IMR-90 (cell line): ENCODE measurements around the gene VPS52. TPM values are rescaled to one million over a fixed set of nuclear protein-coding genes. Genes with fewer than 3 reads are reported as not detected.

Experiments
- ATAC-seq: fragments of 200-7000 bp; cut with Tn5 transposase; 2 replicates; pipeline ENCODE4 v1.9.1; 2020; ENCODE audit warnings: low read depth, mild to moderate bottlenecking, moderate library complexity
- BruUV-seq: library from RNA; stranded (reverse); fragments of 400-500 nt; replicated peaks from 2 replicates; lab custom pipeline; 2021; lab: Mats Ljungman, UMichigan
- CTCF ChIA-PET: fragments of 300-600 bp; formaldehyde crosslinking; extraction: SDS; loops from one replicate; lab custom pipeline; 2021; ENCODE audit warnings: antibody characterized with exemption; lab: Yijun Ruan, JAX
- POLR2A ChIA-PET: fragments of 300-600 bp; sonication (Branson Sonifier 250); formaldehyde crosslinking; loops from one replicate; lab custom pipeline; 2022; ENCODE audit warnings: antibody characterized with exemption; ENCODE audit not compliant: unreplicated experiment; lab: Charles Lee
- DNase-seq: peaks from one replicate; pipeline ENCODE4 v3.0.0; 2013
- H2AFZ ChIP-seq: replicated peaks from 2 replicates; pipeline ENCODE3; 2013; ENCODE audit warnings: low read length, mild to moderate bottlenecking; ENCODE audit not compliant: poor library complexity
- H2AK5ac ChIP-seq: 2 replicates; pipeline ENCODE4 v1.6.1; 2013; ENCODE audit warnings: low read depth, low read length, inconsistent platforms
- H2AK9ac ChIP-seq: replicated peaks from 2 replicates; pipeline ENCODE3; 2013; ENCODE audit warnings: mild to moderate bottlenecking, low read depth, low read length, moderate library complexity; ENCODE audit not compliant: poor library complexity
- H2BK120ac ChIP-seq: 2 replicates; pipeline ENCODE4 v1.6.1; 2013; ENCODE audit warnings: low read depth, low read length, inconsistent platforms
- H2BK15ac ChIP-seq: 3 replicates; pipeline ENCODE4 v1.6.1; 2013; ENCODE audit warnings: low read depth, low read length, inconsistent platforms
- H2BK20ac ChIP-seq: 2 replicates; pipeline ENCODE4 v1.6.1; 2013; ENCODE audit warnings: low read depth, mild to moderate bottlenecking, inconsistent platforms, low read length, moderate library complexity
- H2BK5ac ChIP-seq: 2 replicates; pipeline ENCODE4 v1.6.1; 2013; ENCODE audit warnings: mild to moderate bottlenecking, low read depth, low read length, inconsistent platforms; ENCODE audit not compliant: poor library complexity, severe bottlenecking
- H3K14ac ChIP-seq: replicated peaks from 2 replicates; pipeline ENCODE4 v1.6.1; 2013; ENCODE audit warnings: low read depth, low read length, inconsistent platforms
- H3K18ac ChIP-seq: 2 replicates; pipeline ENCODE4 v1.6.1; 2013; ENCODE audit warnings: low read depth, low read length, control low read depth
- H3K23ac ChIP-seq: 2 replicates; pipeline ENCODE4 v1.6.1; 2013; ENCODE audit warnings: low read depth, low read length, inconsistent platforms
- H3K27ac ChIP-seq: 2 replicates; pipeline ENCODE4 v1.5.1; 2013; ENCODE audit warnings: mild to moderate bottlenecking, control low read depth, low read length; ENCODE audit not compliant: insufficient read depth
- H3K27me3 ChIP-seq: 2 replicates; pipeline ENCODE4 v1.6.1; 2013; ENCODE audit warnings: low read length; ENCODE audit not compliant: control insufficient read depth, insufficient read depth
- H3K36me3 ChIP-seq: 2 replicates; pipeline ENCODE4 v1.6.1; 2013; ENCODE audit warnings: low read length, mixed read lengths; ENCODE audit not compliant: control insufficient read depth, insufficient read depth
- H3K4ac ChIP-seq: 2 replicates; pipeline ENCODE4 v1.6.1; 2013; ENCODE audit warnings: low read depth, low read length, inconsistent platforms
- H3K4me1 ChIP-seq: 2 replicates; pipeline ENCODE4 v1.6.1; 2013; ENCODE audit warnings: low read length, mixed read lengths; ENCODE audit not compliant: control insufficient read depth, insufficient read depth
- H3K4me2 ChIP-seq: 2 replicates; pipeline ENCODE4 v1.6.1; 2013; ENCODE audit warnings: low read depth, mild to moderate bottlenecking, control low read depth, low read length, moderate library complexity
- H3K4me3 ChIP-seq: 2 replicates; pipeline ENCODE4 v1.5.1; 2013; ENCODE audit warnings: low read depth, mild to moderate bottlenecking, control low read depth, low read length, moderate library complexity; ENCODE audit not compliant: insufficient read depth
- H3K56ac ChIP-seq: 2 replicates; pipeline ENCODE4 v1.6.1; 2013; ENCODE audit warnings: low read length, inconsistent platforms; ENCODE audit not compliant: insufficient read depth; ENCODE audit errors: extremely low read depth
- H3K79me1 ChIP-seq, 2 experiments: 2 replicates each; pipeline ENCODE4 v1.6.1; 2013; ENCODE audit warnings: low read length in 2 of 2, inconsistent platforms in 1 of 2, low read depth in 1 of 2
- H3K9ac ChIP-seq: 2 replicates; pipeline ENCODE4 v1.6.1; 2013; ENCODE audit warnings: low read depth, low read length, control low read depth
- H3K9me1 ChIP-seq: 2 replicates; pipeline ENCODE4 v1.6.1; 2013; ENCODE audit warnings: low read length, inconsistent platforms; ENCODE audit not compliant: insufficient read depth
- H3K9me3 ChIP-seq: 2 replicates; pipeline ENCODE4 v1.6.1; 2013; ENCODE audit warnings: low read length; ENCODE audit not compliant: control insufficient read depth, insufficient read depth
- H4K20me1 ChIP-seq: 2 replicates; pipeline ENCODE4 v1.6.1; 2013; ENCODE audit warnings: low read length, inconsistent platforms; ENCODE audit not compliant: insufficient read depth
- H4K5ac ChIP-seq: 2 replicates; pipeline ENCODE4 v1.6.1; 2013; ENCODE audit warnings: mild to moderate bottlenecking, low read depth, low read length, control low read depth
- H4K8ac ChIP-seq, 2 experiments: 2 replicates each; pipeline ENCODE4 v1.6.1; 2013; ENCODE audit warnings: low read depth in 2 of 2, low read length in 2 of 2, control low read depth in 1 of 2, inconsistent platforms in 1 of 2
- H4K91ac ChIP-seq: 2 replicates; pipeline ENCODE4 v1.6.1; 2013; ENCODE audit warnings: low read depth, low read length, inconsistent platforms; ENCODE audit not compliant: insufficient read depth
- BHLHE40 ChIP-seq: fragments of 150-350 bp; IDR thresholded peaks from 2 replicates; pipeline ENCODE4 v1.6.1; 2016; ENCODE audit warnings: mild to moderate bottlenecking, low read depth, low read length
- CEBPB ChIP-seq: IDR thresholded peaks from 2 replicates; pipeline ENCODE4 v1.6.1; 2012; ENCODE audit warnings: low read depth, low read length, improper control_type of control experiment
- CHD1 ChIP-seq: IDR thresholded peaks from 2 replicates; pipeline ENCODE4 v1.6.1; 2012; ENCODE audit warnings: low read depth, low read length, improper control_type of control experiment
- FOS ChIP-seq: fragments of 150-350 bp; IDR thresholded peaks from 2 replicates; pipeline ENCODE4 v1.6.1; 2016; ENCODE audit warnings: low read depth, low read length
- MAFK ChIP-seq: IDR thresholded peaks from 2 replicates; pipeline ENCODE4 v1.6.1; 2012; ENCODE audit warnings: low read depth, low read length, improper control_type of control experiment
- MAZ ChIP-seq: IDR thresholded peaks from 2 replicates; pipeline ENCODE4 v1.6.1; 2012; ENCODE audit warnings: low read depth, mild to moderate bottlenecking, low read length, improper control_type of control experiment, moderate library complexity, borderline replicate concordance
- POLR2A ChIP-seq: IDR thresholded peaks from 2 replicates; pipeline ENCODE4 v1.6.1; 2012; ENCODE audit warnings: mild to moderate bottlenecking, low read depth, low read length
- RAD21 ChIP-seq: IDR thresholded peaks from 2 replicates; pipeline ENCODE4 v1.6.1; 2012; ENCODE audit warnings: low read length, improper control_type of control experiment
- RCOR1 ChIP-seq: IDR thresholded peaks from 2 replicates; pipeline ENCODE4 v1.6.1; 2012; ENCODE audit warnings: mild to moderate bottlenecking, low read length, improper control_type of control experiment; ENCODE audit not compliant: insufficient replicate concordance
- RFX5 ChIP-seq: IDR thresholded peaks from 2 replicates; pipeline ENCODE4 v1.8.0; 2012; ENCODE audit warnings: low read depth, mild to moderate bottlenecking, low read length, moderate library complexity
- SMC3 ChIP-seq: fragments of 150-350 bp; IDR thresholded peaks from 2 replicates; pipeline ENCODE4 v1.6.1; 2016; ENCODE audit warnings: low read depth, mild to moderate bottlenecking, antibody characterized with exemption, low read length, moderate library complexity
- WGBS, 2 experiments: methylation state at CpG; one replicate each; pipeline versions ENCODE4 v1.1.5 to v1.1.7; 2013; ENCODE audit warnings: missing lambda C conversion rate in 2 of 2; ENCODE audit not compliant: insufficient read length in 1 of 2; ENCODE audit errors: extremely low coverage in 2 of 2; 5-methylcytosine and 5-hydroxymethylcytosine counted together
- dilution Hi-C: fragments of 300-500 bp; cut with HindIII; formaldehyde crosslinking; loops from one replicate; pipeline ENCODE4 v1.14.3; 2018; ENCODE audit warnings: low sequenced_read_pairs; ENCODE audit not compliant: unreplicated experiment
- in situ Hi-C: fragments of 300-500 bp; cut with MboI; formaldehyde crosslinking; loops from 3 replicates; pipeline ENCODE4 v1.14.3; 2019; ENCODE audit warnings: low sequenced_read_pairs, inconsistent platforms, mixed read lengths
- intact Hi-C: fragments of 100-400 bp; cut with micrococcal nuclease; formaldehyde crosslinking; loops from 2 replicates; pipeline ENCODE4 v1.10.0; 2022
- polyA plus RNA-seq, 3 experiments: library from polyadenylated mRNA; depleted of rRNA; stranded (reverse); fragments of >200 nt; gene quantifications; 2 replicates each; pipeline ENCODE4 v1.2.3, GENCODE V29; 2012; ENCODE audit warnings: low replicate concordance in 1 of 3
- total RNA-seq: library from RNA; depleted of rRNA; stranded (reverse); fragments of >200 nt; gene quantifications from 2 replicates; pipeline ENCODE4 v1.2.3, GENCODE V29; 2012
- TF ChIP-seq, protein P1 (sequence below): fragments of 150-350 bp; IDR thresholded peaks from 2 replicates; pipeline ENCODE4 v1.6.1; 2016; ENCODE audit warnings: low read depth, mild to moderate bottlenecking, low read length, moderate library complexity, borderline replicate concordance
- TF ChIP-seq, protein P2 (sequence below): conservative IDR thresholded peaks from 2 replicates; pipeline ENCODE4 v1.5.1; 2012; ENCODE audit warnings: mild to moderate bottlenecking, low read depth, low read length, improper control_type of control experiment
- TF ChIP-seq, protein P3 (sequence below): fragments of 150-350 bp; IDR thresholded peaks from 2 replicates; pipeline ENCODE4 v1.6.1; 2017; ENCODE audit warnings: mild to moderate bottlenecking, antibody characterized with exemption, low read length, low read depth

Gene VPS52
- total and polyA plus RNA-seq, 2 of the 4 experiments (the other 2 are of a cell fraction) = 29.8 to 54.6 TPM

DNA sequence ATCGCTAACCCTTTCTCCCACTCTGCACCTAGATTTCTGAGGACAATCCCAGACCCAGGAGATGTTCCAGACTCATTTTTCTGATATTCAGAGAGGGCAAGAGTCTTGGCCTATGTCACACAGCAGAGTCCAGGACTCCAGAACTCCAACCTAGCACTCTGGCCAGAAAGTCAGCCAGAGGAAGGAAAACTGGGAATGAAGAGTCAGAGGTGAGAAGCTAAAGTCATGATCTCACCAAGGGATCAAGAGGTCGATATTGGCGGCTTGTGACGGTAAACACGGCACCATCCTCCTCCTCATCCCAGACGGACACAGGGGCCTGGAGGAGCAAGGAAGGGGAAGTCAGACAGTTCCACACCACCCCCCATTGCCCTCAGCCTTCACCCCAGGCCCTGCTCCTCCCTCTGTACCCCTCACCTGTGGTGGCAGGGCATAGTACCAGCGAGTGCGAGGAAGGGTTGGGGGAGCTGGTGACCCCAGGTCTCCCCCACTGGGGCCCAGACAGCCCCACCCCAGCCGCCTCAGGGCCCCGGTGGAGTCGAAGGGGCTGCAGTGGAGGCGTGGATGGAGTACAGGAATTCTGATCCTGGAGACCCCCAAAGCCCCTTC lies 25.2 kb upstream of the VPS52 start:
- H3K4me3 ChIP-seq = no peak overlapping the region
- POLR2A ChIA-PET = no interaction called here
- no CpG with 5 or more reads among the region's 12 CpGs for WGBS, 2 experiments

More for the DNA sequence above, 25.2 kb upstream of the VPS52 start:
- DNase-seq (no peak), ATAC-seq (no peak)
- no peaks in the 10 kb centered on the region for H3K9me1 ChIP-seq
- no peak overlapping the region for H3K9ac ChIP-seq
- no peak overlapping the region for H3K56ac ChIP-seq
- H3K4ac ChIP-seq = 0 out of 2 replicates have a peak overlapping the region, but pooled peaks have one; percentile 39
- no peak overlapping the region for H4K91ac ChIP-seq
- no peak overlapping the region for H3K23ac ChIP-seq
- H3K79me1 ChIP-seq = peaks cover 15 to 33% of the 10 kb centered on the region in 2 experiments; a peak in 3 of 4 replicates
- no peak overlapping the region for H2BK20ac ChIP-seq
- H3K4me2 ChIP-seq = no peak overlapping the region; the same call in 1 of the 2 replicates
- no peak overlapping the region for H2AFZ ChIP-seq
- no peak overlapping the region for H3K27ac ChIP-seq
- H3K18ac ChIP-seq = no peak overlapping the region
- CTCF ChIA-PET = interaction anchor here (0.6 to 2.0 kb wide), 2 partner anchors 20 to 46 kb away, joined by 3 to 5 read pairs; partner anchors contain the start of gene B3GALT4
- H3K36me3 ChIP-seq = peaks cover 24% of the 10 kb centered on the region
- no peak overlapping the region for H2BK15ac ChIP-seq
- intact Hi-C loops = loop anchor here (5.0 kb wide), 1 partner anchor 120 kb away; the partner anchor contains the start of gene CUTA
- no TSS peak for BruUV-seq
- H2BK5ac ChIP-seq = no peak overlapping the region
- H3K14ac ChIP-seq = no peak overlapping the region
- peak overlapping the region; percentile 80 for H2AK9ac ChIP-seq
- no peak overlapping the region for H4K8ac ChIP-seq
- in situ Hi-C loops = no loop called here
- peak overlapping the region; percentile 11 for H2AK5ac ChIP-seq
- no peak overlapping the region for H2BK120ac ChIP-seq
- TF ChIP-seq, protein P1, sequence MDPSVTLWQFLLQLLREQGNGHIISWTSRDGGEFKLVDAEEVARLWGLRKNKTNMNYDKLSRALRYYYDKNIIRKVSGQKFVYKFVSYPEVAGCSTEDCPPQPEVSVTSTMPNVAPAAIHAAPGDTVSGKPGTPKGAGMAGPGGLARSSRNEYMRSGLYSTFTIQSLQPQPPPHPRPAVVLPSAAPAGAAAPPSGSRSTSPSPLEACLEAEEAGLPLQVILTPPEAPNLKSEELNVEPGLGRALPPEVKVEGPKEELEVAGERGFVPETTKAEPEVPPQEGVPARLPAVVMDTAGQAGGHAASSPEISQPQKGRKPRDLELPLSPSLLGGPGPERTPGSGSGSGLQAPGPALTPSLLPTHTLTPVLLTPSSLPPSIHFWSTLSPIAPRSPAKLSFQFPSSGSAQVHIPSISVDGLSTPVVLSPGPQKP = no peak
- TF ChIP-seq RCOR1 = no peak
- TF ChIP-seq BHLHE40 = no peak
- TF ChIP-seq SMC3 = no peak
- TF ChIP-seq, protein P2, sequence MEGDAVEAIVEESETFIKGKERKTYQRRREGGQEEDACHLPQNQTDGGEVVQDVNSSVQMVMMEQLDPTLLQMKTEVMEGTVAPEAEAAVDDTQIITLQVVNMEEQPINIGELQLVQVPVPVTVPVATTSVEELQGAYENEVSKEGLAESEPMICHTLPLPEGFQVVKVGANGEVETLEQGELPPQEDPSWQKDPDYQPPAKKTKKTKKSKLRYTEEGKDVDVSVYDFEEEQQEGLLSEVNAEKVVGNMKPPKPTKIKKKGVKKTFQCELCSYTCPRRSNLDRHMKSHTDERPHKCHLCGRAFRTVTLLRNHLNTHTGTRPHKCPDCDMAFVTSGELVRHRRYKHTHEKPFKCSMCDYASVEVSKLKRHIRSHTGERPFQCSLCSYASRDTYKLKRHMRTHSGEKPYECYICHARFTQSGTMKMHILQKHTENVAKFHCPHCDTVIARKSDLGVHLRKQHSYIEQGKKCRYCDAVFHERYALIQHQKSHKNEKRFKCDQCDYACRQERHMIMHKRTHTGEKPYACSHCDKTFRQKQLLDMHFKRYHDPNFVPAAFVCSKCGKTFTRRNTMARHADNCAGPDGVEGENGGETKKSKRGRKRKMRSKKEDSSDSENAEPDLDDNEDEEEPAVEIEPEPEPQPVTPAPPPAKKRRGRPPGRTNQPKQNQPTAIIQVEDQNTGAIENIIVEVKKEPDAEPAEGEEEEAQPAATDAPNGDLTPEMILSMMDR = no peak
- no peak for TF ChIP-seq MAFK
- no peak for TF ChIP-seq CHD1
- TF ChIP-seq, protein P3, sequence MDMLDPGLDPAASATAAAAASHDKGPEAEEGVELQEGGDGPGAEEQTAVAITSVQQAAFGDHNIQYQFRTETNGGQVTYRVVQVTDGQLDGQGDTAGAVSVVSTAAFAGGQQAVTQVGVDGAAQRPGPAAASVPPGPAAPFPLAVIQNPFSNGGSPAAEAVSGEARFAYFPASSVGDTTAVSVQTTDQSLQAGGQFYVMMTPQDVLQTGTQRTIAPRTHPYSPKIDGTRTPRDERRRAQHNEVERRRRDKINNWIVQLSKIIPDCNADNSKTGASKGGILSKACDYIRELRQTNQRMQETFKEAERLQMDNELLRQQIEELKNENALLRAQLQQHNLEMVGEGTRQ = no peak
- no peak for TF ChIP-seq RAD21
- TF ChIP-seq POLR2A = no peak
- no peak for TF ChIP-seq FOS
- TF ChIP-seq CEBPB = no peak
- TF ChIP-seq MAZ = no peak
- no peak for TF ChIP-seq RFX5
- H4K5ac ChIP-seq = no peak overlapping the region
- H3K4me1 ChIP-seq = no peaks in the 10 kb centered on the region
- peaks cover 9% of the 10 kb centered on the region for H4K20me1 ChIP-seq
- H3K27me3 ChIP-seq = no peaks in the 10 kb centered on the region
- no peaks in the 10 kb centered on the region for H3K9me3 ChIP-seq
- dilution Hi-C loops = no loop called here
